HL-60 (cell line): ENCODE measurements around the gene SOX30.

Source experiments
- DNase-seq, 2 experiments: peaks; one replicate each; pipeline ENCODE4 v3.0.0-alpha.2; 2010 to 2020; ENCODE audit warnings: low read depth in 1 of 2, low spot score in 1 of 2
- H3K27ac ChIP-seq: fragments of 250-450 bp; sonication (Bioruptor Pico); replicated peaks from 2 replicates; pipeline ENCODE4 v1.5.1; 2020; ENCODE audit warnings: mild to moderate bottlenecking, moderate library complexity
- H3K27me3 ChIP-seq: fragments of 250-450 bp; sonication (Bioruptor Pico); 2 replicates; pipeline ENCODE4 v1.5.1; 2021; ENCODE audit warnings: mild to moderate bottlenecking, moderate library complexity; ENCODE audit not compliant: insufficient read depth, poor library complexity, severe bottlenecking
- H3K4me3 ChIP-seq: replicated peaks from 2 replicates; pipeline ENCODE4 v1.5.1; 2011; ENCODE audit warnings: mild to moderate bottlenecking, control low read depth, low read length; ENCODE audit not compliant: insufficient read depth
- CTCF ChIP-seq: IDR thresholded peaks from one replicate; pipeline ENCODE4 v1.5.1; 2011; ENCODE audit warnings: low read length, control low read depth, inconsistent platforms; ENCODE audit not compliant: insufficient read depth
- GABPA ChIP-seq: IDR thresholded peaks from 2 replicates; pipeline ENCODE4 v1.6.1; 2012; ENCODE audit warnings: low read depth
- POLR2AphosphoS5 ChIP-seq: IDR thresholded peaks from 2 replicates; pipeline ENCODE4 v1.6.1; 2012; ENCODE audit warnings: low read depth
- REST ChIP-seq: IDR thresholded peaks from 2 replicates; pipeline ENCODE4 v1.6.1; 2012; ENCODE audit warnings: low read depth; ENCODE audit not compliant: insufficient replicate concordance
- SPI1 ChIP-seq: IDR thresholded peaks from 2 replicates; pipeline ENCODE4 v1.6.1; 2012; ENCODE audit warnings: low read depth, mild to moderate bottlenecking, borderline replicate concordance

Gene SOX30

DNA sequence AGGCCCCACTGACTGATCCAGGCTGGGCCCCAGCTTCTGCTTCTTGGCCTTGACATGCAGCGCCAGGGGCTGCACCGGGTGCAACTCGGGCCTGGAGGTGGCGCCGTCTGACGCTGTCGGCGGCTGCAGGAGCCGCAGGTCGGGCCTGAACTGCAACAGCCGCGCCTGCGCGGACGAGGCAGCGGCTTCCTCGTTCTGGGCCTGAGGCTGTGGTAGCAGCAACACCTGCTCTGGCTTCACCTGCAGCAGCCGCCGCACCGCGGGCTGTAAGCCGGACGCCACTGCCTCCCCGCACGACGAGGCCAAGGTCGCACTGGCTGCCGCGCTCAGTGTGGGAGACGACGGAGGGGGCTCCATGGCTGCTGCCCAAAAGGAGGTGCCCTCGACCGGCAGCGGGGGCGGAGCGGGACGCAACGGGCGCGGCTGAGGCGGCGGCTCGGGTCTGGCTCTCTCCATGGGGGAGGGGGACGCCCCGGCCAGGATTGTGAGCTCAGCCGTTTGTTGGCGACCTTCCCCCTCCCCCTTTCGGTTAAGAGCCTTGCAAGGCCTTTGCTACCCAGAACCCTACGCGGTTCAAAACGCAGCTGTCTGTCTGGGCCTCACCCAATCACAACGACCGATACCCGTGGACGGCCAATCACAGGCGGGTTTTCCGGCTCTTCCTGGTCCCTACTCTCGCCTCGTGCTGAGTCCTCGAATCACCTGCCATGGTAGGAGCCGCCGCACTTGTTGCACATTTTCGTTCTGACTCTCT, 438 bp downstream of the SOX30 start:
- no peak for TF ChIP-seq REST
- no peak for TF ChIP-seq CTCF
- TF ChIP-seq GABPA, result no peak
- no peak for TF ChIP-seq POLR2AphosphoS5
- no peak for TF ChIP-seq SPI1
- no peak overlapping the region for H3K27ac ChIP-seq
- no peak overlapping the region for H3K4me3 ChIP-seq
- H3K27me3 ChIP-seq, result peaks cover 4% of the 10 kb centered on the region
- peak in 1 of 2 experiments; percentile 45 for DNase-seq

DNA sequence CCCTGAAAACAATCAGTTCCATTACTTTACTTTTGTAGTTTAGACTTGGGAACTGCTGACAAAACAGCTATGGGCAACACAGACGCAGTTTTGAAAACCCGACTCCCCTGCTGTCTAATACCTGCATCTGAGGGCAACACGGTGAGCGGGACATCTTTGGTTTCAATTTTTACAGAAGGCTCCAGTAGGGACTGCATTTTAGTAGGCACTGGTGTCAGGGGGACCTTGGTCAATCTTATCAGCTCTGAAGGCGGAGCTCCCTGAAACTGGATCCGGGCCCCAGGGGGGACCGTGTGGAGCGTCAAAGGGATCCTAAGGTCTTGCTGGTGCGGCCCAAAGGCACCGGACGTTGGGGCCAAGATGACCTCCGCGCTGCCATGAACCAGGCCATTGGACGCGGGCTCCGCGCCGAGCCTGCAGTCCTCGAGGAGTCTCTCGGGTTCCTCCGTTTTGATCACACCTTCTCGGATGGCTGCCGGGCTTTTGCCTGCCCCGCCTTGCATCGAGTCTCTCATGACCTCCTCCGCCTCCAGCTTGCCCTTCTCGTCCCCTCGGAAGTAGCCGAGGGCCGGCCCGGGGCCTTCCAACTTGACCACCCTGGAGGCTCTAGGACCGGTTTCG, 1.1 kb downstream of the SOX30 start:
- Histone ChIP-seq H3K4me3 (no peak overlapping the region), H3K27ac (no peak overlapping the region), H3K27me3 (peaks cover 4% of the 10 kb centered on the region)
- DNase-seq, result no peak
- TF ChIP-seq SPI1, result no peak
- TF ChIP-seq POLR2AphosphoS5, result no peak
- no peak for TF ChIP-seq REST
- no peak for TF ChIP-seq GABPA

DNA sequence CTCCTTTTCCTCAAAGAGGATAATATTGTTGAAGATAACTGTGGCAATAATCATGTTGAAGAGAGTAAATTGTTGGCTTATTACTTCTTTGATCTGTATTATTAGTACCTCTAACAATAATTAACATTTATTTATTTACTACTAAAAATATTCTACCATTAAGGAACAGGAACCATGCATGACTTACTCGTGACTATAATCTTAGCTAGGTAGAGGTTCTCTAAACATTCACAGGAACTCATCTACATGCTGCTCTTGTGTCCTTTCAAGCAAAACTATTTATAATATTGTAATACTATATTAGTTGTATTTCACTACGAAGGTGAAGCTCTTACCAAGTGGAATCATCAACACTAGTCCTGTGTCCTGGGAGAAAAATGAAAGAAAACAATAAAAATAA, 3.1 kb downstream of the SOX30 start:
- peaks cover 4% of the 10 kb centered on the region for H3K27me3 ChIP-seq
- H3K27ac ChIP-seq, result no peak overlapping the region
- H3K4me3 ChIP-seq, result no peak overlapping the region
- DNase-seq, result no peak
- TF ChIP-seq POLR2AphosphoS5 (no peak), CTCF (no peak), GABPA (no peak), REST (no peak), SPI1 (no peak)
